Glomerular visceral epithelial cell (primary cell): ENCODE results near the gene ARHGAP27.

Experiments used
- DNase-seq: peaks from one replicate; pipeline ENCODE4 v3.0.0-alpha.2; 2016; ENCODE audit errors: extremely low spot score

The ARHGAP27 gene

GRCh38 chr17:45405250-45406086, 27.2 kb downstream of the ARHGAP27 start:
- no peak for DNase-seq

GRCh38 chr17:45404870-45405249, 27.8 kb downstream of the ARHGAP27 start:
- no peak for DNase-seq

DNA sequence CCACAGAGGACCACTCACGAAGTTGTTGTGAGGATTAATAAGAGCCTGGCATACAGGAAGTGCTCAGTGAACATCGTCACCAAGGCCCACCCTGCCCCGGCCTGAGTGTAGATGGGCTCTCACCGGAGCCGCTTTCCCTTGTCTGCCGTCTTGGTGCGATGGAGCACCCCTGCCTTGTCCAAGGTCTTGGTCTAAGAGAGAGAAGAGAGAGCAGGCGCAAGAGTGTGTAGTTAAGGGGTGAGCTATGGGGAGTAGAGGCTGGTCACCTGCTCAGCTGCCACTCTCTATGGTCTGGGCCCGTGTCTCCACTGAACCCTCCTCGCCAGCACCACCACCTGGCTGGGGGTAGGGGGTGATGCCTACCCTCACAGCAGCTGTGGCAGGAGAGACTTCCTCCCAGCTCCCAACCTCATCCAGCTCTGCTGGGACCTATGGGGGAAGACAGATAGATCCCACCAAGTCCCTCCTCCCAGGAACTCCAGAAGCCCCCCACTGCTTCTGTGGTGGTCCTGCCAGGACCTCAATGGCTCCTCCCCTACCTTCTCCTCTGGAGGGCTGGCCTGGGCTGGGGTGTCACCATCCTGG, 28.7 kb downstream of the ARHGAP27 start:
- DNase-seq = no peak

DNA sequence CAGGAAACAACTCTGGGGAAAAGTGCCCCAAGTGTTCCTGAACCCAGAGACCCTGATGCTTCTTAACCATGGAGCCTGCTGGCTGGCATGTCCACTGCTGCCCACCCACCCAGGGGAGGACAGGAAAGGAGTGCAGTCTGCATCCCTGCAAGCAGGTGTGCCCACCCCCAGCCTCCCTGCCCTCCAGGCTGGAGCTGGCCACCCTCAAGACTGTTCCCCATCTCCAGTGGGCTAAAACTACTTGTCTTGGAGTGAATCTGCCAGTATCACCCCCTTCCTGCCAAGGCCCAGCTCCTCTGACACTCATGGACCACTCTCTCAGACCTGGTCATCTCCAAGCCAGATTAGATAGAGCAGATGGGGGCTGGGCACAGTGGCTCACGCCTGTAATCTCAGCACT, 29.8 kb downstream of the ARHGAP27 start:
- no peak for DNase-seq

DNA sequence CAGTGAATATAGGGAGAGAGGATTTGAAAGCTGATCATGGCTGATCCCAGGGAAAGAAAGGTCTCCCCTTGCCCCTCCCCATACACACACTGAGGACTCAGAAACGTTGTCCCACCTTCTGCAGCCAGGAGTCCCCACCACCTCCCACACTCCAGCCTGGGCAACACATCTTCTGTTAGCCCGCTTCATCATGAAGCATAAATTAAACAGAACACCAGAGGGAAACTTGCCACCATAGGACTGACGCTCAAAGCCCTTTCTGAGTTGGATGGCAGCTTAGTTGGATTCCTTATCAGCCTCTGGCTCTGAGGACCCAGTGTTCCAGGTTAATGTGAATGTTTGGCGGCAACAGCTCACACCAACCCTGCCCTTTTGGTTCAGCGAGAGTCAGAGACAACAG, 33.9 kb downstream of the ARHGAP27 start:
- no peak for DNase-seq

- DNase-seq = no peak
Observed at GRCh38 chr17:45397796-45398195, 34.9 kb downstream of the ARHGAP27 start.

DNA sequence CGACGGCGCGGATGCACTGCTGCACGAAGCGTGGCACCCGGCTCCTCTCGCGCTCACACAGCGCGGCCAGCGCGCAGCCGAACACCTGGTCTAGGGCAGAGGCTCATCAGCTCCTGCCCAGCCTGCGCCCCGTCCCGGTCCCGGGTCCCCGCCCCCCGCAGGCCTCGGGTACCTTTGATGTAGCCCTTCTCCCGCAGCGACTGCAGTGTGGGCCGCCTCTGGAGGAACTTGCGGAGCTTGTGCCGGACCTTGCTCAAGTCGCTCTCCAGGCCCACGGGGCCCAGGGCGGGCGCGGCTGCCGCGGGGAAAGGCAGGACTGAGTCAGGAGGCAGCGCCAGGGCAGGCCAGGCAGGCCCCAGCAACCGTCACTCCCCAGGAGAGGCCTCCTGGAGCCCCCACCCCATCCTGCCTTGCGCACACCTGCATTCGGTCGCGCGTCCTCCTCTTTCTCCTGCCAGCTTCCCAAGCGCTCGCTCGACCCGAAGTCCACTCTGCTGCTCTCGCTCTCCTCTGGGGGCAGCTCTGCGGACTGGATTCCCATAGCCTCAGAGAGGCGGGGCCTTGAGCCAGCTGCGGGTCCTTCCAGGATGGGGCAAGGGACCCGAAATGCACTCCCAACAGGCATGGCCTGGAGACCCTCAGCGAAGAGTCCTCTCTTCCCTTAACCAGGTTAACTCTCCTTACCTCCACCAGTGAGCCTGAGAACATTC, 36.0 kb downstream of the ARHGAP27 start:
- no peak for DNase-seq

GRCh38 chr17:45395569-45396415, 36.9 kb downstream of the ARHGAP27 start:
- DNase-seq = no peak

- peak; percentile 54 for DNase-seq
Observed at GRCh38 chr17:45394913-45395568, 37.6 kb downstream of the ARHGAP27 start.

- DNase-seq = no peak
Observed at GRCh38 chr17:45394564-45394912, 38.1 kb downstream of the ARHGAP27 start.

DNA sequence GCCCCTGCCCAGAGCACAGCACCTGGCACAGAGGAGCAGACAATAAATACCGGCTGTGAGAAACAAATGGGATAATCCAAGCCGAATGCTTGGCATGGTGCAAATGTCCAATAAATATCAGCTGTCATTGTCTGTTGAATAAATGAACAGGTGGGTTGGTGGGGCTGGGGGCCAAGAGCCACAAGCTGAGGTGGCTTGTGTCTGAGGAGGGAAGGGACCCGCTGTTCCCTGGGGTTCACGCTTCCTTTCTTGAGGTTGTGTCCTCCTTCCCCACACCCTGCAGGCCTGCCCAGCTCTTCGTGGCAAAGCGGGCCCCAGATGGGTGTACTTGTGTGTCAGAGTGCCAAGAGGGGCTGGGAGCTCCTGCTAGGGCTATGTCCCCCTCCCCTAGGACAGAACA, 38.6 kb downstream of the ARHGAP27 start:
- no peak for DNase-seq

- DNase-seq = no peak
Observed at GRCh38 chr17:45393411-45393810, 39.3 kb downstream of the ARHGAP27 start.

GRCh38 chr17:45391918-45392317, 40.8 kb downstream of the ARHGAP27 start:
- DNase-seq = no peak

GRCh38 chr17:45391291-45391690, 41.4 kb downstream of the ARHGAP27 start:
- no peak for DNase-seq

DNA sequence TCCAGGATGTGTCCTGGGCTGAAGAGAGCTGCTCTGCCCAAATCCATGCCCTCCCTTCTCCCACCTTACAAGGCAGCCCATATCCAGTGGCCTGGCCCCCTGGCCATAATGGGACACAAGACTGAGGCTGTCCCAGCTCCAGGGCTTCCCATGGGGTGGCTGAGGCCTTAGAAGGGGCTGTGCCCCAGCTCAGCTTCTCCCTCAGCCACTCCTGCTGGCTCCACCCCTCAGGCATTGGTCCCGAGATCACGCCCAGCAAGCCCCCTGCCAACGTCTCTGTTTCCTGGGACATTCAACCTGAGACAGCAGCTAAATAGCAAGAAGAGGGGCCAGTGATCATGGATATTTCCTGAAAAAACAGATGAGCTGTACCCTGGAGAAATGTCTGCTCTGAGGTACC, 43.3 kb downstream of the ARHGAP27 start:
- no peak for DNase-seq

- DNase-seq = peak; percentile 28
Observed at GRCh38 chr17:45388604-45389325, 43.9 kb downstream of the ARHGAP27 start.

DNA sequence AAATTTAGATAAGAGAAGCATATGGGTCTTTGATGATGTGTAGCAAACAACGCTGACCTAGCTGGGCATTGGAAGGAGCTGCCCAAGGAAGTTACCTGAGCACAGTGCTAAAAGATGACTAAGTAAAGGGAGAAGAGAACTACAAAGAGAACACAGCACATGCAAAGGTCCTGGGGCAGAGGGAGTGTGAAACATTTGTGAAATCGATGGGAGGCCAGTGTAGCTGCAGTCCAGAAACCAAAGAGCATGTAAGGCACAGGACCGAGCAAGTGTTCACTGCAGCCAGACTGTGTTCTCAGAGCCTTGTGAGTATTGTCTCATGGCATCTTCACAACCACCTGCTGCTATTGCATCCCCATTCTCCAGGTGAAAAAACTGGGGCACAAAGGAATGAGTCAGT, 44.9 kb downstream of the ARHGAP27 start:
- DNase-seq = no peak

- DNase-seq = no peak
Observed at GRCh38 chr17:45386178-45386577, 46.5 kb downstream of the ARHGAP27 start.

DNA sequence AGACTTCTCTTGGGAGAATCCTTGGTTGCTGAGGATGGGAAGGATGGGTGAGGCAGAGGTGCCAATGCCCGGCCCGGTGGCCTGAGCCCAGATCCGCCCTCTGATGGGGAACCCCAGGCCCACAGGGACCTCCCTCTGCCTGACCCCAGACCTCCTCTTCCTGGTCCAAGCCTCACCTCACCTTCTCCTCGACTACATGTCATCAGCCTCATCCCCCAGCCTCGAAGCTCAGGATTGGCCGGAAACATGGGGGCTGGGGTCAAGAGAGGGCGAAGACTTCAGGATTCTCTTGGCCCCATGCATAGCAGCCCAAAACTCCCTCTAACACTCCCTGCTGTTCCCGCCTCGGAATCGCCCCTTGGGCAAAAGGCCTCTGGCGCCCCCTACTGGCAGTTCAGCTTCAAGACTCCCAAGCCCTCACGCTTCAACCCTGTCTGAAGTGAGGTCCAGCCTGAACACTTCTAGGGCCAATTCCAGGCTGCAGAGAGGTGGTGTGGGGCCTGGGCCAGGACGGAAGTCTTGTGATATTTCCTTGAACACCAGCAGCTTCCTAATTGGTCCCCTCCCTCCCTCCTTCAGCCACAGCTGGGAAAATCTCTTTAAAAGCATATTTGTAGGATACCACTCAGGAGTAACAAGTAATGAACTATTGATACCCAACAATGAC, 47.2 kb downstream of the ARHGAP27 start:
- DNase-seq = peak; percentile 89

- no peak for DNase-seq
Observed at GRCh38 chr17:45384789-45385262, 47.8 kb downstream of the ARHGAP27 start.
